IPS-11a (cell line): ENCODE measurements around the gene TENM3.
"Not testable (repeated sequence)": the region's sequence is repeated elsewhere in the genome, so short reads cannot be mapped to it uniquely, and the experiment has no call there.

Source experiments
- H3K4me3 ChIP-seq: one replicate; pipeline ENCODE4 v1.5.1; 2013; ENCODE audit warnings: low read depth, low read length, control low read depth

The TENM3 gene

GRCh38 chr4:182227611-182228010 is 15.6 kb upstream of the TENM3 start:
- H3K4me3 ChIP-seq, result no peak overlapping the region

- H3K4me3 ChIP-seq, result no peak overlapping the region
These were observed 14.1 kb upstream of the TENM3 start for GRCh38 chr4:182228991-182229577.

- H3K4me3 ChIP-seq, result no peak overlapping the region
These were observed 12.9 kb upstream of the TENM3 start for GRCh38 chr4:182230256-182230655.

GRCh38 chr4:182231080-182231479 is 12.1 kb upstream of the TENM3 start:
- H3K4me3 ChIP-seq, result no peak overlapping the region

- no peak overlapping the region for H3K4me3 ChIP-seq
These were observed 11.7 kb upstream of the TENM3 start for GRCh38 chr4:182231496-182231895.

- no peak overlapping the region for H3K4me3 ChIP-seq
These were observed 9.7 kb upstream of the TENM3 start for GRCh38 chr4:182233310-182234090.

GRCh38 chr4:182235021-182235795 is 8.0 kb upstream of the TENM3 start:
- no peak overlapping the region for H3K4me3 ChIP-seq

- no peak overlapping the region for H3K4me3 ChIP-seq
These were observed 7.0 kb upstream of the TENM3 start for GRCh38 chr4:182236186-182236585.

GRCh38 chr4:182237010-182237409 is 6.2 kb upstream of the TENM3 start:
- not testable (repeated sequence) for H3K4me3 ChIP-seq

- no peak overlapping the region for H3K4me3 ChIP-seq
These were observed 4.8 kb upstream of the TENM3 start for GRCh38 chr4:182238355-182238931.

GRCh38 chr4:182240161-182241130 is 2.8 kb upstream of the TENM3 start:
- no peak overlapping the region for H3K4me3 ChIP-seq

GRCh38 chr4:182242260-182242659 is 942 bp upstream of the TENM3 start:
- not testable (repeated sequence) for H3K4me3 ChIP-seq

- H3K4me3 ChIP-seq, result no peak overlapping the region
These were observed 415 bp upstream of the TENM3 start for GRCh38 chr4:182242787-182243186.

- no peak overlapping the region for H3K4me3 ChIP-seq
These were observed 1.8 kb downstream of the TENM3 start for GRCh38 chr4:182245041-182245440.

- no peak overlapping the region for H3K4me3 ChIP-seq
These were observed 2.5 kb downstream of the TENM3 start for GRCh38 chr4:182245541-182246215.

- H3K4me3 ChIP-seq, result no peak overlapping the region
These were observed 3.4 kb downstream of the TENM3 start for GRCh38 chr4:182246401-182247205.

- no peak overlapping the region for H3K4me3 ChIP-seq
These were observed 5.1 kb downstream of the TENM3 start for GRCh38 chr4:182248295-182248694.

- no peak overlapping the region for H3K4me3 ChIP-seq
These were observed 7.2 kb downstream of the TENM3 start for GRCh38 chr4:182250446-182250845.

GRCh38 chr4:182251116-182251515 is 7.9 kb downstream of the TENM3 start:
- H3K4me3 ChIP-seq, result no peak overlapping the region
